SK-N-SH (cell line): ENCODE measurements around the gene LARP1. TPM values are rescaled to one million over a fixed set of nuclear protein-coding genes. Genes with fewer than 3 reads are reported as not detected.

ENCODE experiments used
- CTCF ChIA-PET: fragments of 300-600, 350-600 bp; formaldehyde crosslinking; extraction: SDS; loops from one replicate; lab custom pipeline; 2021; lab: Yijun Ruan, JAX
- POLR2A ChIA-PET: fragments of 350-600 bp; sonication (Branson Sonifier 250); formaldehyde crosslinking; extraction: SDS; loops from one replicate; lab custom pipeline; 2020; ENCODE audit warnings: antibody characterized with exemption, inconsistent platforms; lab: Yijun Ruan, JAX
- DNase-seq: peaks from one replicate; pipeline ENCODE4 v3.0.0; 2012
- H2AFZ ChIP-seq: fragments of 200-600 bp; sonication (generic); 2 replicates; pipeline ENCODE4 v1.8.1; 2016; ENCODE audit warnings: antibody characterized with exemption, mild to moderate bottlenecking, low read depth
- H3F3A ChIP-seq: fragments of 200-600 bp; sonication (generic); replicated peaks from 2 replicates; pipeline ENCODE3; 2016; ENCODE audit warnings: antibody characterized with exemption, mild to moderate bottlenecking; ENCODE audit not compliant: insufficient read depth
- H3K27ac ChIP-seq, 2 experiments: fragments of 200-500 bp in 1 of 2; fragments of 200-600 bp in 1 of 2; sonication (Bioruptor generic) in 1 of 2; sonication (generic), shearing (Covaris generic) in 1 of 2; 2 replicates each; pipeline versions ENCODE4 v1.5.1 to v1.6.1; 2014 to 2016; ENCODE audit warnings: low read depth in 2 of 2, inconsistent platforms in 1 of 2, low read length in 1 of 2, mild to moderate bottlenecking in 1 of 2, mixed read lengths in 1 of 2
- H3K27me3 ChIP-seq: fragments of 200-600 bp; sonication (generic), shearing (Covaris generic); 2 replicates; pipeline ENCODE4 v1.6.1; 2016; ENCODE audit warnings: mixed run types; ENCODE audit not compliant: insufficient read depth
- H3K36me3 ChIP-seq, 2 experiments: fragments of 200-500 bp in 1 of 2; fragments of 200-600 bp in 1 of 2; sonication (Bioruptor generic) in 1 of 2; sonication (generic) in 1 of 2; replicated peaks in 1 of 2; 2 replicates each; pipeline versions ENCODE3 to v1.5.1; 2014 to 2016; ENCODE audit warnings: low read length in 1 of 2, mild to moderate bottlenecking in 1 of 2; ENCODE audit not compliant: insufficient read depth in 2 of 2, control insufficient read depth in 1 of 2
- H3K4me1 ChIP-seq, 2 experiments: fragments of 200-500 bp in 1 of 2; fragments of 200-600 bp in 1 of 2; sonication (Bioruptor generic) in 1 of 2; sonication (generic), shearing (Covaris generic) in 1 of 2; 2 replicates each; pipeline versions ENCODE4 v1.5.1 to v1.6.1; 2014 to 2016; ENCODE audit warnings: low read depth in 1 of 2, low read length in 1 of 2, mixed run types in 1 of 2; ENCODE audit not compliant: insufficient read depth in 2 of 2, control insufficient read depth in 1 of 2
- H3K4me2 ChIP-seq: fragments of 200-600 bp; sonication (generic), shearing (Covaris generic); 2 replicates; pipeline ENCODE4 v1.6.1; 2017; ENCODE audit warnings: mixed run types
- H3K4me3 ChIP-seq, 2 experiments: fragments of 200-500 bp in 1 of 2; fragments of 200-600 bp in 1 of 2; sonication (Bioruptor generic) in 1 of 2; sonication (generic), shearing (Covaris generic) in 1 of 2; 2 replicates each; pipeline versions ENCODE4 v1.5.1 to v1.8.1; 2014 to 2016; ENCODE audit warnings: low read depth in 2 of 2, inconsistent platforms in 1 of 2, low read length in 1 of 2, mild to moderate bottlenecking in 1 of 2, mixed read lengths in 1 of 2, moderate library complexity in 1 of 2
- H3K79me2 ChIP-seq: fragments of 200-600 bp; sonication (generic); 2 replicates; pipeline ENCODE4 v1.8.1; 2017; ENCODE audit warnings: mild to moderate bottlenecking; ENCODE audit not compliant: insufficient read depth
- H3K9ac ChIP-seq: fragments of 200-600 bp; sonication (generic); 2 replicates; pipeline ENCODE4 v1.6.1; 2017; ENCODE audit warnings: mixed run types
- H3K9me2 ChIP-seq: fragments of 200-600 bp; sonication (generic); 2 replicates; pipeline ENCODE4 v1.6.1; 2017; ENCODE audit warnings: mixed run types
- H3K9me3 ChIP-seq: fragments of 200-600 bp; sonication (generic); 2 replicates; pipeline ENCODE4 v1.6.1; 2017; ENCODE audit warnings: mixed run types, mild to moderate bottlenecking, moderate library complexity
- H4K20me1 ChIP-seq: fragments of 200-600 bp; sonication (generic); 2 replicates; pipeline ENCODE4 v1.6.1; 2017; ENCODE audit warnings: mild to moderate bottlenecking, mixed run types; ENCODE audit not compliant: insufficient read depth
- CHD2 ChIP-seq: fragments of 150-350 bp; IDR thresholded peaks from 2 replicates; pipeline ENCODE4 v1.6.1; 2018; ENCODE audit warnings: low read length; ENCODE audit not compliant: partially characterized antibody
- CTCF ChIP-seq: fragments of 200-600 bp; sonication (generic); IDR thresholded peaks from 2 replicates; pipeline ENCODE4 v1.6.1; 2017; ENCODE audit warnings: antibody characterized with exemption, mild to moderate bottlenecking, moderate library complexity
- ELF1 ChIP-seq: IDR thresholded peaks from 2 replicates; pipeline ENCODE4 v1.4.0; 2012
- FOSL2 ChIP-seq: IDR thresholded peaks from 2 replicates; pipeline ENCODE4 v1.4.0; 2012; ENCODE audit warnings: low read depth, mild to moderate bottlenecking, moderate library complexity, borderline replicate concordance
- FOXJ3 ChIP-seq: sonication (generic); formaldehyde crosslinking; IDR thresholded peaks from 2 replicates; pipeline ENCODE4 v1.5.1; 2020; ENCODE audit warnings: mild to moderate bottlenecking, missing genetic modification reagents
- GABPA ChIP-seq: IDR thresholded peaks from 2 replicates; pipeline ENCODE4 v1.4.0; 2012; ENCODE audit warnings: low read depth, mild to moderate bottlenecking
- IRF3 ChIP-seq: fragments of 150-350 bp; IDR thresholded peaks from 2 replicates; pipeline ENCODE4 v1.6.1; 2016; ENCODE audit warnings: mild to moderate bottlenecking, low read depth, low read length
- JUND ChIP-seq: IDR thresholded peaks from 2 replicates; pipeline ENCODE4 v1.4.0; 2012
- MAX ChIP-seq: IDR thresholded peaks from 2 replicates; pipeline ENCODE4 v1.4.0; 2012; ENCODE audit warnings: low read depth
- MEF2A ChIP-seq: IDR thresholded peaks from 2 replicates; pipeline ENCODE4 v1.4.0; 2012; ENCODE audit warnings: low read depth, borderline replicate concordance
- POLR2AphosphoS5 ChIP-seq: IDR thresholded peaks from 2 replicates; pipeline ENCODE4 v1.6.1; 2012; ENCODE audit warnings: low read depth, low read length
- RAD21 ChIP-seq: IDR thresholded peaks from 2 replicates; pipeline ENCODE4 v1.6.1; 2012; ENCODE audit warnings: mild to moderate bottlenecking, low read length
- RCOR1 ChIP-seq: fragments of 150-350 bp; IDR thresholded peaks from 2 replicates; pipeline ENCODE4 v1.6.1; 2017; ENCODE audit warnings: antibody characterized with exemption, low read length
- RFX5 ChIP-seq: IDR thresholded peaks from 2 replicates; pipeline ENCODE4 v1.6.1; 2012; ENCODE audit warnings: mild to moderate bottlenecking, improper control_type of control experiment, low read length
- SMC3 ChIP-seq: IDR thresholded peaks from 2 replicates; pipeline ENCODE4 v1.6.1; 2012; ENCODE audit warnings: low read depth, low read length, improper control_type of control experiment
- TAF1 ChIP-seq: IDR thresholded peaks from 2 replicates; pipeline ENCODE4 v1.6.1; 2012; ENCODE audit warnings: low read depth, mild to moderate bottlenecking, low read length, moderate library complexity, borderline replicate concordance
- TEAD4 ChIP-seq: IDR thresholded peaks from 2 replicates; pipeline ENCODE4 v1.4.0; 2012; ENCODE audit warnings: mild to moderate bottlenecking, borderline replicate concordance; ENCODE audit not compliant: insufficient read depth
- WGBS: methylation state at CpG from one replicate; pipeline ENCODE4 v1.1.6; 2017; ENCODE audit warnings: low lambda C conversion rate; 5-methylcytosine and 5-hydroxymethylcytosine counted together
- polyA plus RNA-seq, 3 experiments: library from polyadenylated mRNA; depleted of rRNA; stranded (reverse); fragments of >200 nt; gene quantifications; 2 replicates each; pipeline ENCODE4 v1.2.3, GENCODE V29; 2012
- TF ChIP-seq, protein P1 (sequence below): IDR thresholded peaks from 2 replicates; pipeline ENCODE4; 2012
- TF ChIP-seq, protein P2 (sequence below): fragments of 150-350 bp; IDR thresholded peaks from 2 replicates; pipeline ENCODE4 v1.6.1; 2017; ENCODE audit warnings: antibody characterized with exemption, low read length, low read depth, borderline replicate concordance
- TF ChIP-seq, protein P3 (sequence below): IDR thresholded peaks from 2 replicates; pipeline ENCODE4 v1.6.1; 2012; ENCODE audit warnings: mild to moderate bottlenecking, low read depth, low read length, moderate library complexity

The LARP1 gene
- polyA plus RNA-seq, 1 of the 3 experiments (the other 2 are of a cell fraction) = 57.4 TPM

DNA sequence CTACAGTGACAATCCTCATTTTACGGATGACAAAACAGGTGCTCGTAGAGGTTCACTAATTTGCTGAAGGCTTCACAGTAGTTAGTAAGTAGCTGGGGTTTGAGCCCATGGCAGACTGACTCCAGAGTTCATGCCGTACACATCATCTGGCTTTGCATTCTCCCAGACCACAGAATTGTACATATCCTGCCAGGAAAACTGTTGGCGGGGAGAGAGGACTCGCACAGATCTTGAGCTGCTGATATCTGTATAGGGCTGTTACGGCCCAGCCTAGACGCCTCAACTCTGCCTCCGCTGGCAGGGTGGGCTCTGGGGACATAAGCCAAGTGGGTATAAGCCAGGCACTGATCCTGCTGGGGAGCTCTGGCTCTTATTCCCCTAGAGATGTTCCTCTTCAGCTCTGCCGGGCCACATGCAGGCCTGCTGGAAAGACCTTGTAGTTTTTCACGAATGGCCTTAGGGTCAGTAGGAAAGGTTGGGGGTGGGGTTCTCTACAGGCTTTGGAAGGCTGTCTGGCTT is 16.3 kb downstream of the LARP1 start (continued):
- TF ChIP-seq, protein P1, sequence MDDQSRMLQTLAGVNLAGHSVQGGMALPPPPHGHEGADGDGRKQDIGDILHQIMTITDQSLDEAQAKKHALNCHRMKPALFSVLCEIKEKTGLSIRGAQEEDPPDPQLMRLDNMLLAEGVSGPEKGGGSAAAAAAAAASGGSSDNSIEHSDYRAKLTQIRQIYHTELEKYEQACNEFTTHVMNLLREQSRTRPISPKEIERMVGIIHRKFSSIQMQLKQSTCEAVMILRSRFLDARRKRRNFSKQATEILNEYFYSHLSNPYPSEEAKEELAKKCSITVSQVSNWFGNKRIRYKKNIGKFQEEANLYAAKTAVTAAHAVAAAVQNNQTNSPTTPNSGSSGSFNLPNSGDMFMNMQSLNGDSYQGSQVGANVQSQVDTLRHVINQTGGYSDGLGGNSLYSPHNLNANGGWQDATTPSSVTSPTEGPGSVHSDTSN = no peak
- TF ChIP-seq FOSL2 (no peak), RAD21 (peak; percentile 47), RFX5 (no peak), CHD2 (peak; percentile 24), IRF3 (no peak), SMC3 (peak; percentile 3; the same call in 1 of the 2 replicates)
- TF ChIP-seq, protein P2, sequence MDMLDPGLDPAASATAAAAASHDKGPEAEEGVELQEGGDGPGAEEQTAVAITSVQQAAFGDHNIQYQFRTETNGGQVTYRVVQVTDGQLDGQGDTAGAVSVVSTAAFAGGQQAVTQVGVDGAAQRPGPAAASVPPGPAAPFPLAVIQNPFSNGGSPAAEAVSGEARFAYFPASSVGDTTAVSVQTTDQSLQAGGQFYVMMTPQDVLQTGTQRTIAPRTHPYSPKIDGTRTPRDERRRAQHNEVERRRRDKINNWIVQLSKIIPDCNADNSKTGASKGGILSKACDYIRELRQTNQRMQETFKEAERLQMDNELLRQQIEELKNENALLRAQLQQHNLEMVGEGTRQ = no peak
- TF ChIP-seq, protein P3, sequence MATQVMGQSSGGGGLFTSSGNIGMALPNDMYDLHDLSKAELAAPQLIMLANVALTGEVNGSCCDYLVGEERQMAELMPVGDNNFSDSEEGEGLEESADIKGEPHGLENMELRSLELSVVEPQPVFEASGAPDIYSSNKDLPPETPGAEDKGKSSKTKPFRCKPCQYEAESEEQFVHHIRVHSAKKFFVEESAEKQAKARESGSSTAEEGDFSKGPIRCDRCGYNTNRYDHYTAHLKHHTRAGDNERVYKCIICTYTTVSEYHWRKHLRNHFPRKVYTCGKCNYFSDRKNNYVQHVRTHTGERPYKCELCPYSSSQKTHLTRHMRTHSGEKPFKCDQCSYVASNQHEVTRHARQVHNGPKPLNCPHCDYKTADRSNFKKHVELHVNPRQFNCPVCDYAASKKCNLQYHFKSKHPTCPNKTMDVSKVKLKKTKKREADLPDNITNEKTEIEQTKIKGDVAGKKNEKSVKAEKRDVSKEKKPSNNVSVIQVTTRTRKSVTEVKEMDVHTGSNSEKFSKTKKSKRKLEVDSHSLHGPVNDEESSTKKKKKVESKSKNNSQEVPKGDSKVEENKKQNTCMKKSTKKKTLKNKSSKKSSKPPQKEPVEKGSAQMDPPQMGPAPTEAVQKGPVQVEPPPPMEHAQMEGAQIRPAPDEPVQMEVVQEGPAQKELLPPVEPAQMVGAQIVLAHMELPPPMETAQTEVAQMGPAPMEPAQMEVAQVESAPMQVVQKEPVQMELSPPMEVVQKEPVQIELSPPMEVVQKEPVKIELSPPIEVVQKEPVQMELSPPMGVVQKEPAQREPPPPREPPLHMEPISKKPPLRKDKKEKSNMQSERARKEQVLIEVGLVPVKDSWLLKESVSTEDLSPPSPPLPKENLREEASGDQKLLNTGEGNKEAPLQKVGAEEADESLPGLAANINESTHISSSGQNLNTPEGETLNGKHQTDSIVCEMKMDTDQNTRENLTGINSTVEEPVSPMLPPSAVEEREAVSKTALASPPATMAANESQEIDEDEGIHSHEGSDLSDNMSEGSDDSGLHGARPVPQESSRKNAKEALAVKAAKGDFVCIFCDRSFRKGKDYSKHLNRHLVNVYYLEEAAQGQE = no peak
- TF ChIP-seq, all 33 proteins: peak for 9

- DNase-seq = no peak
- no peaks in the 10 kb centered on the region for H3K36me3 ChIP-seq
- peaks cover 100% of the 10 kb centered on the region for H3K79me2 ChIP-seq
- H3K4me3 ChIP-seq = no peak overlapping the region
- no peaks in the 10 kb centered on the region for H3K27me3 ChIP-seq
- no peak overlapping the region for H3K9ac ChIP-seq
- H3K4me1 ChIP-seq = peaks cover 13 to 41% of the 10 kb centered on the region in 2 experiments; a peak in 3 of 4 replicates
- ChIA-PET CTCF (interaction anchor here (1.2 kb wide), 1 partner anchor 123 kb away, joined by 4 read pairs; no protein-coding TSS in a partner anchor), POLR2A (interaction anchor here (0.7 kb wide), 1 partner anchor 21 kb away, joined by 4 read pairs; no protein-coding TSS in a partner anchor)
- H3K27ac ChIP-seq = no peak overlapping the region
- no peak overlapping the region for H3K4me2 ChIP-seq
- WGBS = 94% methylated on average over 2 of the region's 3 CpGs
- no peaks in the 10 kb centered on the region for H3K9me3 ChIP-seq
- TF ChIP-seq RCOR1 (no peak), ELF1 (no peak), TAF1 (no peak), JUND (no peak), MEF2A (no peak), MAX (no peak), IRF3 (no peak), FOXJ3 (no peak), CTCF (no peak), TEAD4 (no peak), RFX5 (no peak), GABPA (no peak), POLR2AphosphoS5 (no peak)
- peaks cover 100% of the 10 kb centered on the region for H4K20me1 ChIP-seq
- no peak overlapping the region for H2AFZ ChIP-seq
- peaks cover 15% of the 10 kb centered on the region for H3F3A ChIP-seq
- no peaks in the 10 kb centered on the region for H3K9me2 ChIP-seq
Measured at GRCh38 chr5:154773326-154773725, 18.1 kb downstream of the LARP1 start.
